SK-N-MC (cell line): ENCODE data around the gene TDRD12.

Experiments used
- EZH2 ChIP-seq: fragments of 200-600 bp; sonication (generic); IDR thresholded peaks from one replicate; pipeline ENCODE4 v1.6.1; 2017; ENCODE audit warnings: antibody characterized with exemption
- POLR2AphosphoS5 ChIP-seq: IDR thresholded peaks from 2 replicates; pipeline ENCODE4 v1.6.1; 2012; ENCODE audit warnings: mild to moderate bottlenecking, low read depth, low read length, borderline replicate concordance

GRCh38 chr19:32858155-32858554 is 138.6 kb downstream of the TDRD12 start:
- no peak for TF ChIP-seq EZH2
- TF ChIP-seq POLR2AphosphoS5 = no peak
